GM06990 (cell line): ENCODE data around the gene CLEC4G.
A peak's percentile ranks its signal among the peaks of the same experiment; 100 is the strongest.
"Not testable (repeated sequence)": the region's sequence is repeated elsewhere in the genome, so short reads cannot be mapped to it uniquely, and the experiment has no call there.

Experiments
- DNase-seq: peaks from one replicate; pipeline ENCODE4 v3.0.0-alpha.2; 2011; ENCODE audit not compliant: insufficient read length; ENCODE audit errors: extremely low read depth
- H3K27me3 ChIP-seq: replicated peaks from 2 replicates; pipeline ENCODE4 v1.6.0; 2011; ENCODE audit warnings: low read length; ENCODE audit not compliant: control insufficient read depth, insufficient read depth
- H3K36me3 ChIP-seq: 2 replicates; pipeline ENCODE4 v1.5.1; 2011; ENCODE audit warnings: low read length; ENCODE audit not compliant: control insufficient read depth, insufficient read depth
- H3K4me3 ChIP-seq: replicated peaks from 2 replicates; pipeline ENCODE4 v1.5.1; 2011; ENCODE audit warnings: low read depth, mild to moderate bottlenecking, control low read depth, low read length
- CTCF ChIP-seq: IDR thresholded peaks from 2 replicates; pipeline ENCODE4 v1.5.1; 2011; ENCODE audit warnings: low read length, control low read depth, mild to moderate bottlenecking, inconsistent platforms; ENCODE audit not compliant: insufficient read depth, poor library complexity, severe bottlenecking

Gene CLEC4G

GRCh38 chr19:7772752-7773291 is 40.9 kb upstream of the CLEC4G start:
- H3K4me3 ChIP-seq: no peak overlapping the region
- no peaks in the 10 kb centered on the region for H3K27me3 ChIP-seq
- TF ChIP-seq CTCF: no peak
- H3K36me3 ChIP-seq: no peaks in the 10 kb centered on the region
- DNase-seq: peak; percentile 38

- no peak for TF ChIP-seq CTCF
- H3K4me3 ChIP-seq: no peak overlapping the region
- no peaks in the 10 kb centered on the region for H3K36me3 ChIP-seq
- DNase-seq: no peak
- no peaks in the 10 kb centered on the region for H3K27me3 ChIP-seq
These were observed 39.2 kb upstream of the CLEC4G start for GRCh38 chr19:7771072-7771471.

GRCh38 chr19:7769171-7769570 is 37.3 kb upstream of the CLEC4G start:
- no peak overlapping the region for H3K4me3 ChIP-seq
- H3K27me3 ChIP-seq: no peaks in the 10 kb centered on the region
- no peaks in the 10 kb centered on the region for H3K36me3 ChIP-seq
- TF ChIP-seq CTCF: no peak
- no peak for DNase-seq

GRCh38 chr19:7767487-7767886 is 35.6 kb upstream of the CLEC4G start:
- TF ChIP-seq CTCF: no peak

GRCh38 chr19:7766535-7766934 is 34.6 kb upstream of the CLEC4G start:
- TF ChIP-seq CTCF: no peak
- Histone ChIP-seq H3K36me3 (no peaks in the 10 kb centered on the region), H3K27me3 (no peaks in the 10 kb centered on the region), H3K4me3 (no peak overlapping the region)
- DNase-seq: no peak

More at GRCh38 chr19:7767487-7767886, 35.6 kb upstream of the CLEC4G start:
- H3K27me3 ChIP-seq: no peaks in the 10 kb centered on the region
- DNase-seq: no peak
- no peak overlapping the region for H3K4me3 ChIP-seq
- H3K36me3 ChIP-seq: no peaks in the 10 kb centered on the region

- not testable (repeated sequence) for H3K4me3 ChIP-seq, DNase-seq, H3K36me3 ChIP-seq, H3K27me3 ChIP-seq
These were observed 33.1 kb upstream of the CLEC4G start for GRCh38 chr19:7765043-7765442.

GRCh38 chr19:7764157-7764556 is 32.2 kb upstream of the CLEC4G start:
- H3K4me3 ChIP-seq, DNase-seq, H3K27me3 ChIP-seq, H3K36me3 ChIP-seq: not testable (repeated sequence)
